Activated CD4-positive, alpha-beta T cell treated with anti-CD3 and anti-CD28 coated beads, Interleukin-2, amount 10 ng/mL, durations not matched to agents 24 days and 14 days (primary cell): ENCODE data around the gene OR52D1. TPM values are rescaled to one million over a fixed set of nuclear protein-coding genes. Genes with fewer than 3 reads are reported as not detected.

ENCODE experiments used
- DNase-seq: peaks from one replicate; pipeline ENCODE4 v3.0.0; 2022
- H3K27ac Mint-ChIP-seq: one replicate; pipeline ENCODE4 v1.8.0; 2022; ENCODE audit warnings: mild to moderate bottlenecking, mixed read lengths
- H3K27me3 Mint-ChIP-seq: one replicate; pipeline ENCODE4 v1.8.0; 2022; ENCODE audit warnings: mixed read lengths
- H3K36me3 Mint-ChIP-seq: one replicate; pipeline ENCODE4 v1.8.0; 2022; ENCODE audit warnings: low read depth, mild to moderate bottlenecking, mixed read lengths
- H3K4me1 Mint-ChIP-seq: one replicate; pipeline ENCODE4 v1.8.0; 2021; ENCODE audit warnings: mixed read lengths
- H3K4me3 Mint-ChIP-seq: one replicate; pipeline ENCODE4 v1.8.0; 2022; ENCODE audit warnings: mild to moderate bottlenecking, moderate library complexity, mixed read lengths
- H3K9me3 Mint-ChIP-seq: one replicate; pipeline ENCODE4 v1.8.0; 2021; ENCODE audit warnings: mixed read lengths
- intact Hi-C: fragments of 100-400 bp; cut with micrococcal nuclease; formaldehyde crosslinking; loops from one replicate; pipeline ENCODE4 v1.15.1; 2023
- total RNA-seq: library from RNA; stranded (reverse); gene quantifications from 2 replicates; pipeline ENCODE4 v1.2.3, GENCODE V29; 2022

The OR52D1 gene
- total RNA-seq, 1 donor from 2014 or later: not detected

DNA sequence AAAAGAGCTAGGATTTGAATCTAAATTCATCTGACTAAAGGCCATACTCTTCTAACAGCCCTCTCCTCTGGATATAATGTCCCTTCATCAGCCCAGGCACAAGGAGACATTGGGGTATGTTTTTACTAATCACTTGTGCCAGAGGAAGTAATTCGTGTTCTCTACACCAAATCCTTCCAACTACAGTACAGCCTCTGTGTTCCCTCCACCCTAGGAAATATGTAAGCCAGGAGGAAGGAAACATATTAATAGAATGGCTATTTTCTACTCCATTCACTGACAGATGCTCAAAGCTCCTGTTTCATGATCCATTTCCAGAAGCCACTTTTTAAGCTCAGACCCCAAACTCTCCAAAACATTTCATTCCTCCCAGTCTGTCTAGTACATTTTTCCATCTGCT, 40.0 kb downstream of the OR52D1 start:
- no peaks in the 10 kb centered on the region for H3K36me3 Mint-ChIP-seq
- H3K9me3 Mint-ChIP-seq: no peaks in the 10 kb centered on the region
- no peak overlapping the region for H3K27ac Mint-ChIP-seq
- no peak overlapping the region for H3K4me3 Mint-ChIP-seq
- no peaks in the 10 kb centered on the region for H3K4me1 Mint-ChIP-seq
- no peak for DNase-seq
- intact Hi-C loops: no loop called here
- no peaks in the 10 kb centered on the region for H3K27me3 Mint-ChIP-seq

DNA sequence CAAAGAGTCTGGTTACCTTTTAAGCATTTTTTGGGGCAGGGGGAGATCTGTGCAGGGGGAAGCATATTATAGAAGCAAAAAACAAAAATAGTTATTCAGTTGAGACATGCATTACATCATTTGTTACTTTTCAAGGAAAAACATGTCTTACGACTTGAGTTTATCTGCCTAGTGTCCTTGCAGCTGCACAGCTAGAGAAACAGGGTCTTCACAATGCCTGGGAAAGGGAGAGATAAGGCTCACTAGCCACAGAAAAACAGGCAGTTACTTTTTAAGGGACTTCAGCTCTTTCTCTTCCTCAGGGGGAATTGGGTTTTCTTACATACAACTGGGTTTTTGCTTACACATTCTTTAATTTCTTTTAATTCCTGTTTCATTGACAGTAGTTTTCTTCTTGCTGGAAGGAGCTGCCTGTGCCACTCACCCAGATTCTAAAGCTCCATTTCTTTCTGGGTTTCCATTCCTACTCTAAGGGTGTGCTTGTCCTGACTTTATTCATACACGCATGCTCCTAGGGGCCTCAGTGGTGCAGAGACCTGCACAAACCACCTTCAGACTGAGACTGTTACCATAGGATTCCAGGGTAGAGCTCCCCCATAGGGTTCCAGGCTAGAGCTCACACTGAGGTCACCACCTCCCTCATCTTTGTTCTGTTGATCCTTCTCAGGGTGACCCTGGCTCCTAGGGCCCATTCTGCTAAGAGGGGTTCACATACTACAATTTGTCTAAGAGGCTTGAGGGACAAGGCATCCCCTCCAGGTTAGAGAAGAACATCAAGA, 42.8 kb downstream of the OR52D1 start:
- DNase-seq: no peak
- no peaks in the 10 kb centered on the region for H3K4me1 Mint-ChIP-seq
- H3K27ac Mint-ChIP-seq: no peak overlapping the region
- H3K4me3 Mint-ChIP-seq: no peak overlapping the region
- H3K27me3 Mint-ChIP-seq: peaks cover 2% of the 10 kb centered on the region
- no peaks in the 10 kb centered on the region for H3K9me3 Mint-ChIP-seq
- intact Hi-C loops: no loop called here
- H3K36me3 Mint-ChIP-seq: no peaks in the 10 kb centered on the region

DNA sequence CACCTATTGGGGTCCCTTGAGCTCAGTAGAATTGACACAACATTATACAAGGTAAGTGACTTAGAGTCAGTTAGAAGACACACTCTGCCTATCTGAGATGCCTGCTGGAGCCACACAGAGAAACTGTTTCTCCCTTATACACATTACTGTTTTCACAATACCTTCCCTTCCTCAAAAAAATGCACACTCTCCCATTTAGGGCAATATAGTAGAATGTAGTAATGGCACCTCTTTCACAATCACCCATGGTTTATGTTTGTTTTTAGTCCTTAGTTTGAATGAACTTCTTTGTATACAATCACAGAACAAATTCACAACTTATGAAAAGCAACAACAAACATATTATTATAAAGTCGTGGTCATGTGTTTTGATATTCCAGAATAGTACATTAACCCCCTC, 45.6 kb downstream of the OR52D1 start:
- Mint-ChIP-seq H3K9me3 (peaks cover 4% of the 10 kb centered on the region), H3K36me3 (no peaks in the 10 kb centered on the region), H3K27ac (no peak overlapping the region), H3K27me3 (peaks cover 5% of the 10 kb centered on the region), H3K4me1 (no peaks in the 10 kb centered on the region), H3K4me3 (no peak overlapping the region)
- intact Hi-C loops: no loop called here
- no peak for DNase-seq

DNA sequence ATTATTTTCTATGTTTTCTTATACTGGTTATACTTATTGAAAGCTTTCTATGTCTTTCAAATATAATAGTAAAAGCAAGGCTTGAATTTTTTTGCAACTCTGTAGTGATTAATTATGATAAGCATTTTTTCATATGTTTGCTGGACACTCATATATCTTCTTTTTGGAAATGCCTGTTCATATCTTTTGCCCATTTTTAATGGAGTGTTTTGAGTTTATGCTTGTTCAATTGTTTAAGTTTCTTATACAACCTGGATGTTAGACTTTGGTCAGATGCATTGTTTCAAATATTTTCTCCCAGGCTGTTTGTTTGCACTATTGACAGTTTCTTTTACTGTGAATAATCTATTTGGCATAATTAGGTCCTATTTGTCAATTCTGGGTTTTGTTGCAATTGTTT, 48.0 kb downstream of the OR52D1 start:
- Mint-ChIP-seq H3K4me3 (no peak overlapping the region), H3K4me1 (no peaks in the 10 kb centered on the region), H3K9me3 (peaks cover 4% of the 10 kb centered on the region), H3K27ac (no peak overlapping the region), H3K36me3 (no peaks in the 10 kb centered on the region), H3K27me3 (peaks cover 5% of the 10 kb centered on the region)
- intact Hi-C loops: no loop called here
- DNase-seq: no peak

Other genes with a start within 250 kb of the OR52D1 start
- gene HBG1, start 238.8 kb upstream of the OR52D1 start, total RNA-seq: not detected in 2 replicates
- not detected in 2 replicates for gene HBG2, start 233.9 kb upstream of the OR52D1 start, total RNA-seq
- not detected in 2 replicates for gene HBE1, start 218.7 kb upstream of the OR52D1 start, total RNA-seq
- gene OR51B4, start 186.7 kb upstream of the OR52D1 start, total RNA-seq: not detected in 2 replicates
- gene OR51B2, start 164.4 kb upstream of the OR52D1 start, total RNA-seq: not detected in 2 replicates
- not detected in 2 replicates for gene OR51B5, start 145.2 kb upstream of the OR52D1 start, total RNA-seq
- gene OR51B6, start 137.2 kb upstream of the OR52D1 start, total RNA-seq: not detected in 2 replicates
- not detected in 2 replicates for gene OR51M1, start 104.9 kb upstream of the OR52D1 start, total RNA-seq
- gene OR51Q1, start 66.6 kb upstream of the OR52D1 start, total RNA-seq: not detected in 2 replicates
- not detected in 2 replicates for gene OR51I1, start 47.2 kb upstream of the OR52D1 start, total RNA-seq
- not detected in 2 replicates for gene OR51I2, start 39.4 kb upstream of the OR52D1 start, total RNA-seq
- gene UBQLN3, start 21.3 kb downstream of the OR52D1 start, total RNA-seq: not detected in 2 replicates
- gene UBQLNL, start 28.0 kb downstream of the OR52D1 start, total RNA-seq: not detected in 2 replicates
- gene OR52H1, start 59.9 kb downstream of the OR52D1 start, total RNA-seq: not detected in 2 replicates
- gene OR52B6, start 92.2 kb downstream of the OR52D1 start, total RNA-seq: not detected in 2 replicates
- gene TRIM6, start 108.0 kb downstream of the OR52D1 start, total RNA-seq: 0.14 and 0.62 TPM in 2 replicates
- gene TRIM34, start 136.3 kb downstream of the OR52D1 start, total RNA-seq: 5.3 TPM in 2 replicates
- 9.3 and 9.7 TPM in 2 replicates for gene TRIM5, start 196.4 kb downstream of the OR52D1 start, total RNA-seq
- 104 and 107 TPM in 2 replicates for gene TRIM22, start 201.1 kb downstream of the OR52D1 start, total RNA-seq
- gene OR56B1, start 247.8 kb downstream of the OR52D1 start, total RNA-seq: 0.16 TPM in 1 of 2 replicates, not detected in the other